Nucleus accumbens (tissue), 56 donors: ENCODE measurements around the gene ASPSCR1.
"Not testable (repeated sequence)": the region's sequence is repeated elsewhere in the genome, so short reads cannot be mapped to it uniquely, and the experiment has no call there.

Experiments used
- DNase-seq, 56 donors: peaks; one replicate each; lab custom pipeline; 2025; lab: John Stamatoyannopoulos, UW

The ASPSCR1 gene

GRCh38 chr17:81940538-81941483, 36.6 kb upstream of the ASPSCR1 start:
- DNase-seq, result no peak

GRCh38 chr17:81941484-81942166, 35.8 kb upstream of the ASPSCR1 start:
- peak in 22 of 56 donors; percentile 5 to 68 (median 34) for DNase-seq

- no peak for DNase-seq
Measured at GRCh38 chr17:81942167-81942553, 35.3 kb upstream of the ASPSCR1 start.

- no peak for DNase-seq
Measured at GRCh38 chr17:81944858-81945257, 32.6 kb upstream of the ASPSCR1 start.

DNA sequence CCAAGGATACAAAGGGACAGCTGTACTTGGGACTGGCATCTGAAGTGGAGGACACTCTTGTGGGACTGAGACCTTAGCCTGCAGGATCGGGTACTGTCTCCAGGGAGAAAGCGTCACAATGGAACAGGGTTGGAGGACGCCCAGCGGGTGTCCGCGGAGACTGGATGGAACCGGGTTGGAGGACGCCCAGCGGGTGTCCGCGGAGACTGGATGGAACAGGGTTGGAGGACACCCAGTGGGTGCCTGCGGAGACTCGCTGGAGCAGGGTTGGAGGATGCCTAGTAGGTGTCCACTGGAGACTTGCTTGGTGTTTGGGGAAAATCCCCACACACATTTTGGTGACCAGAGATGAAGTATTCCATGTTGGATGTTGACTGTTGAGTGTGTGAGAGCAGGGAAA, 30.2 kb upstream of the ASPSCR1 start, which contains the start of gene MYADML2:
Gene MYADML2, minus strand, starts transcription at position 45 of the 400 bp plus-strand sequence. CDS start 5,492 bp downstream, outside the sequence.
- no peak for DNase-seq

GRCh38 chr17:81948635-81949378, 28.6 kb upstream of the ASPSCR1 start:
- no peak for DNase-seq

DNA sequence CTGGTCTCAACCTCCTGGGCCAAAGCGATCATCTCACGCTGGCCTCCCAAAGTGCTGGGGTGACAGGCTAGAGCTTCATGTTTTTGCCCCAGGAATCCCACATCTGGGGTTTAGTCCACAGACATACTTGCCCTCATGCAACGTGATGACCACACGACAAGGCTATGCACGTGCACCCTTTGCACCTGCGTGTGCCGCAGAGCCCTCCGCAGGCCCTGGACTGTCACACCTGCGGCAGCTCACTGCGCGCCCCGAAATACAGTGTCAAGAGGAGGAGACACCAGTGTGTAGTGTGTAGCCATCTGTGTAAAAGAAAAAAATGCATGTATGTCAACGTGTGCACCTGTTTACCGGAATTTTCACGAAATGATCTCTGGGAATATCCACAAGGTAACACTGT, 26.9 kb upstream of the ASPSCR1 start:
- DNase-seq, result no peak

DNA sequence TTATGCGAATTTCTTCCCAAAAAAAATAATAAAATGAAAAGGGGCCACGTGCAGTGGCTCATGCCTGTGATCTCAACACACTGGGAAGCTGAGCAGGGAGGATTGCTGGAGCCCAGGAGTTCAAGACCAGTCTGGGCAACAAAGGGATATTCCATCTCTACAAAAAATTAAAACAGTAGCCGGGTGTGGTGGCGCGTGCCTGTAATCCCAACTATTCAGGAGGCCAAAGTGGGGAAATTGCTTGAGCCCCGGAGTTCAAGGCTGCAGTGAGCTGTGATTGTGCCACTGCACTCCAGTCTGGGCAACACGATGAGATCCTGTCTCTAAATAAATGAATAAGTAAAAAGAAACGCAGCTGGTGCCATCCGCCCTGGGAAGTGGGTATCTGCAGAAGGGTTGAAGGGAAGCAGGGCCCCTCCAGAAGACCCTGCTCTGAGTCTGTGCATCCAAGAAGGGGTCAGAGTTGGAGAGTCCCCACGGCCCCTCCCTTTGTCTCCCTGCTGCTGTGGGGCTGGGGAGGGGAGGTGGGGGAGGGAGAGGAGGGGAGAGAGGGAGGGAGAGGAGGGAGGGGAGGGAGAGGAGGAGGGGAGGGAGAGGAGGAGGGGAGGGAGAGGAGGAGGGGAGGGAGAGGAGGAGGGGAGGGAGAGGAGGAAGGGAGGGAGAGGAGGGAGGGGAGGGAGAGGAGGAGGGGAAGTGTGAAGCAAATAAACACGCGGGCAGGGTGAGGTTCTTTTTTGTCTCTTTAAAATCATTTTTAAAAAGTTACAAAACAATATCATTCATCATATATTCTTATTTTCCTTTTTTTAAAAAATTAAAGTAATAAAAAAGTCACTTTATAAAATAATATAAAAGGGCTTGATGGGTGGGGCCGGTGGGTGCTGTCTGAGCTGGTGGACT, 25.4 kb upstream of the ASPSCR1 start:
- DNase-seq, result no peak

- no peak for DNase-seq
Measured at GRCh38 chr17:81952792-81953228, 24.6 kb upstream of the ASPSCR1 start.

- not testable (repeated sequence) for DNase-seq
Measured at GRCh38 chr17:81953443-81953842, 24.0 kb upstream of the ASPSCR1 start.

DNA sequence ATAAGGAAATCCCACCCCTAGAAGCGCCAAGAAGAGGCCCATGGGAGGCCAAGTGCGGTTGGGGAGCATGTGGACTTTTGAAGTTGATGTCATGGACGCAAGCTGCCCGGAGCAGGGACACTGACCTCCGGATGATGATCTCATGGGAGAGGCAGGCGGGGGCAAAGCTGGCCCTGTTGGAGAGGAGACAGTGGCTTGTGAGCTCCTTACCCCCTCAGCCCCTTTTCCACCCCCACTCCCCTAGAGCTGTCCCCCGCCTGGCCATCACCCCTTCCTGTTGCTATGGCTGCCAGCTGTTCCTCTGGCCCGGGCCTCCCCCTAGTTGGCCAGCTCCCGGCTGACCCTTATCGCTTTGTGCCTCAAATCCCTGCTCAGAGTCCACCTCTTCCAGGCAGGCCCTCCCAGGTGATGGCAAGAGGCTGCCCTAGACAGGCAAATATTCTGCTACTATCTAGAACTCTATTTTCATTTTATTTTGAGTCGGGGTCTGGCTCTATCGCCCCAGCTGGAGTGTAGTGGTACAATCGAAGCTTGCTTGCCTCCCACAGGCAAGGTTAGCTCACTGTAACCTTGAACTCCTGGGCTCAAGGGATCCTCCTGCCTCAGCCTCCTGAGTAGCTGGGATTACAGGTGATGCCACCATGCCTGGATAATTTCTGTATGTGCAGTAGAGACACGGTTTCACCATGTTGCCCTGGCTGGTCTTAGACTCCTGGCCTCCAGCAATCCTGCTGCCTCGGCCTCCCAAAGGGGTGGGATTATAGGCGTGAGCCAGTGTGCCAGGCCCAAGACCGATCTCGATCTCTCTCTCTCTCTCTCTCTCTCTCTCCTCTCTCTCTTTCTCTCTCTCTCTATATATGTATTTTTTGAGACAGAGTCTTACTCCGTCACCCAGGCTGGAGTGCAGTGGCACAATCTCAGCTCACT, 23.0 kb upstream of the ASPSCR1 start:
- DNase-seq, result no peak

GRCh38 chr17:81955058-81955681, 22.3 kb upstream of the ASPSCR1 start:
- no peak for DNase-seq

DNA sequence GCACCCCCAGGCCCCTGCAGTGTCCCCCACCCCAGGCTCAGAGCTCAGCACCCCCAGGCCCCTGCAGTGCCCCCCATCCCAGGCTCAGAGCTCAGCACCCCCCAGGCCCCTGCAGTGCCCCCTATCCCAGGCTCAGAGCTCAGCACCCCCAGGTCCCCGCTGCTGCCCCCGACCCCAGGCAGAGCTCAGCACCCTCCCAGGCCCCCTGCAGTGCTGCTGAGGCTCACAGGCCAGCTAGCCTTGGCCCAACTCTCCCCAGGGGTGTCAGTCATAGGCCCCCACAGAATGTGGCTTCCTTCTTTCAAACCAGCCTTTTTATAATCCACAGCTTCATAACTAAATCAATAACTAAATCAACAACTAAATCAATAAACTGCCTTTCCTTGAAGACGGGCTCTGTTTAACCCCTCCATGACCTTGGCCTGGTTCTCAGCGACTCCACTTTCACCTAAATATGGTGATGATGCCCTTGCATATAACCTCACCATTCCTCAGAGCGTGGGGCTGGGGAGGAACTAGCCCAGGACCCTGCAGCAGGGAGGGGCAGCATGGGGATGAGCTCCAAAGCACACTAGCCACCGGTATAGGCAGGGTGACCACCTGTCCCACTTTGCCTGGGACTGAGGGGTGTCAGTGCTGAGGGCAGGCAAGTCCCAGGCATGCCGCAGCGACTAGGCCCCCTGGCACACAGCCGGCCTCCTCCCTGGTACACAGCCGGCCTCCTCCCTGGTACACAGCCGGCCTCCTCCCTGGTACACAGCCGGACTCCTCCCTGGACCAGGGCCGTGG, 21.5 kb upstream of the ASPSCR1 start:
- DNase-seq, result no peak

DNA sequence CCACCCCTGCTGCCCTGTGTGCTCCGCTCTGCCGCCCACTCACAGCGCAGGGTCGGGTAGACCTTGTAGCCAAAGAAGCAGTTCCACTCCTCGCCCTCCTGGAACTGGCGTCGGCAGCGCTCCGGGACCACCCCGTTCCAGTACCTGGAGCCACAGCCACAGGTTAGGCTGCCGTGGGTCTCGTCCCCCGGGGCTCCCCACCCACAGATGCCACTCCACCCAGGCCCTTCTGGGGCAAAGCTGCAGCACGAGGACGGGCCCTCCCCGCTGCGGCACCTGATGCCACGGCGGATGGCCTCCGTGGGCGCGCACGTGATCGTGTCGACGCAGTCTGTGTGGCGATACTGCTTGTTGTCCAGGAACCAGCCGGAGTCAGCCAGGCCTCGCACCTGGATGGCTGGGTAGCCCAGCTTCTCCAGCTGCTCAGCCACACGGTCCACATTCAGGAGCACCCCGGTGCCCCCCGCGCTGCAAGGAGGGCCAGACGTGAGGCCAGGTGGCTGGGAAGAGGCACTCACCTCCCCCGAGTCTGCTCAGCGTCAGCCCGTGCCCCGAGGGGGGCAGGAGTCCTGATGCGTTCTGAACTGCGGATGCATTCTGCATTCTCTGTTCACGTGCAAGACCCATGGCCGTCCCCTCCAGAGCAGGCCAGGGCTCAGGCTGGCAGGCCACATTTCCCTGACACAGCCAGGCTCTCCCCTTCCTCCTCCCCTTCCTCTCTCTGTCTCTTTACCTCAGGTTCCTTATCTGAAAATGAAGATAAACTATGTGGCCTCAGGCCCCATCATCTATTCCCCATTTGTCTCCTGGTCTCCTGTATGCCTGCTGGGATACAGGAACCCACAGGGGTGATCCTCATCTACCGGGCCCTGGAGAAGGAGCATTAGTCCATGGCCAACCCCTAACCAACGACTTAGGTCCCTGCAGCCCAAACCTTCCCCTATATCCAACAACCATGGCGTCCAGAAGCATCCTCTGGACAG, 20.5 kb upstream of the ASPSCR1 start:
- no peak for DNase-seq

DNA sequence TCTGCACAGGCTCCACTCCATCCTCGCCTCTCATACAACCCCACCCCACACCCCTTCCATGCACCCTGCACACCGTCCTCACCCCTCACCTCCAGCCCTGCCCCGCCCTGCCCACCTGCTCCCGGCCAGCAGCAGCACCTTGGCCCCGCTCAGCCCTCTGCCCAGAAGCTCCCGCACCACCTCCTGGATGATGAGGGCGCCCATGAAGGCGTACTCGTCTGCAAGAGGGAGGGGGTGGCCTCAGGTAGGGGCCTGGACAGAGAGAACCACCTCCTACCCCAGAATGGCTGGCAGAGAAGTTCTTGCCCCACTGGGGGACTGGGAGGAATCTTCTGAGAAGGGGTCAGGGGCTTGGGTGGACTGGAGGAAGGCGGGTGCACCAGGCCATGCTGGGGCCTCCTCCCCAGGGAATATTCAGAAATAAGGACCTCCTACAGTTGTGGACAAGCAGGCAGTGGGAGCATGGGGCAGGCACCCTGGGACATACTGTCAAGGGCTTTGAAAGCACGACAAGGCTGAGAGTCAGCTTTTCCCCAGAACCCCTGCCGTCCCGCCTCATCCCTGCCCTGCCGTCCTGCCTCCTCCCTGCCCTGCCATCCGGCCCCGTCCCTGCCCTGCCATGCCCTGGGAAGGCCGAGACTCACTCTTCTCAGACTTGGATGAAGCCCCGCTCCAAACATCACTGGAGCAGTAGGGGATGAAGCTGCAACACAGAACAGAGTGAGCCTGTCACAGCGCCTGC, 19.6 kb upstream of the ASPSCR1 start:
- no peak for DNase-seq
